Measurements from ENCODE around the gene SGTA. TPM values are rescaled to one million over a fixed set of nuclear protein-coding genes. Genes with fewer than 3 reads are reported as not detected.

The SGTA gene
- polyA plus RNA-seq, 1 donor (not counting 4 experiments of a cell fraction or from before 2014, with no cell fraction given), result 36.1 TPM

GRCh38 chr19:2756477-2756876 is 26.6 kb downstream of the SGTA start:
- Histone ChIP-seq H3K4me2 (ENCODE audit: control insufficient read depth, extremely low read depth, insufficient read depth, low read depth, low read length) (no peak overlapping the region), H3K9ac (ENCODE audit: control insufficient read depth, extremely low read depth, insufficient read depth, low read length) (no peak overlapping the region), H3K9me1 (ENCODE audit: control insufficient read depth, extremely low read depth, insufficient read depth, low read length) (no peaks in the 10 kb centered on the region), H3K27me3 (ENCODE audit: control insufficient read depth, extremely low read depth, insufficient read depth, low read length) (no peaks in the 10 kb centered on the region), H3K4me3 (ENCODE audit: control insufficient read depth in 2 of 3, extremely low read depth in 1 of 3, insufficient read depth in 2 of 3, low read depth in 1 of 3, low read length in 3 of 3) (no peak overlapping the region), H3K27ac (ENCODE audit: control insufficient read depth, insufficient read depth, low read length) (no peak overlapping the region), H3K4me1 (ENCODE audit: control insufficient read depth, extremely low read depth, insufficient read depth, low read length) (no peaks in the 10 kb centered on the region), H2AFZ (ENCODE audit: control insufficient read depth, low read length) (no peak overlapping the region), H4K20me1 (ENCODE audit: control insufficient read depth, extremely low read depth, insufficient read depth, low read length) (peaks cover 3% of the 10 kb centered on the region), H3K9me3 (ENCODE audit: control insufficient read depth, low read depth, low read length) (no peaks in the 10 kb centered on the region), H3K36me3 (ENCODE audit: control insufficient read depth in 2 of 2, extremely low read depth in 1 of 2, insufficient read depth in 2 of 2, low read length in 2 of 2) (peaks cover 24 to 32% of the 10 kb centered on the region in 2 experiments), H3K79me2 (ENCODE audit: control insufficient read depth, insufficient read depth, low read length) (no peaks in the 10 kb centered on the region)
- DNase-seq (ENCODE audit: low read depth, low spot score) (no peak), FAIRE-seq (no peak)
- dilution Hi-C loops (cut with MboI; ENCODE audit: extremely low pct_ligation_motif_present, low sequenced_read_pairs), result no loop called here
- TF ChIP-seq CTCF (optimal IDR thresholded peaks at IDR 0.05 in 1 of 3, IDR thresholded peaks at IDR 0.05 in 1 of 3, conservative IDR thresholded peaks at IDR 0.05 in 1 of 3; ENCODE audit: extremely low read depth in 1 of 3, insufficient read depth in 2 of 3, low read length in 3 of 3) (no peak), EZH2 (IDR thresholded peaks at IDR 0.05; ENCODE audit: low read length) (no peak)

- no peak overlapping the region for H3K9ac ChIP-seq (ENCODE audit: control insufficient read depth, extremely low read depth, insufficient read depth, low read length)
- no peaks in the 10 kb centered on the region for H3K9me3 ChIP-seq (ENCODE audit: control insufficient read depth, low read depth, low read length)
- no peaks in the 10 kb centered on the region for H3K27me3 ChIP-seq (ENCODE audit: control insufficient read depth, extremely low read depth, insufficient read depth, low read length)
- H3K4me3 ChIP-seq (ENCODE audit: control insufficient read depth in 2 of 3, extremely low read depth in 1 of 3, insufficient read depth in 2 of 3, low read depth in 1 of 3, low read length in 3 of 3), result no peak overlapping the region
- FAIRE-seq, result no peak
- no peaks in the 10 kb centered on the region for H3K9me1 ChIP-seq (ENCODE audit: control insufficient read depth, extremely low read depth, insufficient read depth, low read length)
- dilution Hi-C loops (cut with MboI; ENCODE audit: extremely low pct_ligation_motif_present, low sequenced_read_pairs), result no loop called here
- H3K79me2 ChIP-seq (ENCODE audit: control insufficient read depth, insufficient read depth, low read length), result no peaks in the 10 kb centered on the region
- peaks cover 3% of the 10 kb centered on the region for H4K20me1 ChIP-seq (ENCODE audit: control insufficient read depth, extremely low read depth, insufficient read depth, low read length)
- no peak overlapping the region for H3K4me2 ChIP-seq (ENCODE audit: control insufficient read depth, extremely low read depth, insufficient read depth, low read depth, low read length)
- peaks cover 22 to 30% of the 10 kb centered on the region in 2 experiments for H3K36me3 ChIP-seq (ENCODE audit: control insufficient read depth in 2 of 2, extremely low read depth in 1 of 2, insufficient read depth in 2 of 2, low read length in 2 of 2)
- no peak for DNase-seq (ENCODE audit: low read depth, low spot score)
- no peak overlapping the region for H3K27ac ChIP-seq (ENCODE audit: control insufficient read depth, insufficient read depth, low read length)
- H3K4me1 ChIP-seq (ENCODE audit: control insufficient read depth, extremely low read depth, insufficient read depth, low read length), result no peaks in the 10 kb centered on the region
- H2AFZ ChIP-seq (ENCODE audit: control insufficient read depth, low read length), result no peak overlapping the region
- TF ChIP-seq EZH2 (IDR thresholded peaks at IDR 0.05; ENCODE audit: low read length) (no peak), CTCF (optimal IDR thresholded peaks at IDR 0.05 in 1 of 3, IDR thresholded peaks at IDR 0.05 in 1 of 3, conservative IDR thresholded peaks at IDR 0.05 in 1 of 3; ENCODE audit: extremely low read depth in 1 of 3, insufficient read depth in 2 of 3, low read length in 3 of 3) (no peak)
Observed at GRCh38 chr19:2755811-2756210, 27.3 kb downstream of the SGTA start.

All from keratinocyte (primary cell).